ENCODE measurements around the gene GIPC3. TPM values are rescaled to one million over a fixed set of nuclear protein-coding genes. Genes with fewer than 3 reads are reported as not detected.

Gene GIPC3
- total and polyA plus RNA-seq, 3 experiments from 2014 or later: 0.33 to 1.8 (median 0.46) TPM

DNA sequence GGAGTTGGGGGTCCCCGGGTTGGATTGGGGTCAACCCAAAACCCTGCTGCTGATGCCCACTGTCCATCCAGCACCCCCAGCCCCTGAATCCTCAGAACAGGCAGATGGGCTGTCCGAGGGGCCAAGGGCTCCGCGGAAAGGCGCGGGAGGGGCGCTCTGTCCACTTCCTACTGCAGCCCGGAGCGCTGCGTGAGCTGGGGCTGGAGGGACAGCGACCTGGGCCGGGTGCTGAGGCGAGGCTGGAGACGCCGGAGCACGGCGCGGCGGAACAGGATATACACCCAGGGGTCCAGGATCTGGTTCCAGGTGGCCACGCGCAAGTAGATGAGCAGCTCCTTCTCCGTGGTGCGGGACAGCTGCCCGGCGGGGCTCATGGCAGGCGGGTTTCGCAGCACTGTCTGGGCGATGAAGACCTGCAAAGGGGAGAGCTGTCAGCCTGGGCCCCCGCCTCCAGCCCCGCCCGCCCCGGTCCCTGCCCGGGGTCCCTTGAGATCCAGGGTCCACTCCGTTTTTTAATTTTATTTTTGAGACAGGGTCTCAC is 10.3 kb downstream of the GIPC3 start:
- H3K36me3 Mint-ChIP-seq: no peaks in the 10 kb centered on the region
- no peaks in the 10 kb centered on the region for H3K27me3 ChIP-seq (ENCODE audit: insufficient read depth, low read length, poor library complexity, severe bottlenecking)
- no peaks in the 10 kb centered on the region for H3K27me3 Mint-ChIP-seq
- no peak overlapping the region for H3K4me3 Mint-ChIP-seq
- ChIA-PET CTCF (no interaction called here), POLR2A (no interaction called here)
- H3K27ac ChIP-seq (ENCODE audit: low read depth, low read length): no peak overlapping the region
- no peaks in the 10 kb centered on the region for H3K4me1 Mint-ChIP-seq
- no peaks in the 10 kb centered on the region for H3K4me1 ChIP-seq (ENCODE audit: insufficient read depth, low read length)
- no peak for DNase-seq
- H3K27ac Mint-ChIP-seq: no peak overlapping the region
- H3K36me3 ChIP-seq (ENCODE audit: insufficient read depth, low read length): no peaks in the 10 kb centered on the region
- no peaks in the 10 kb centered on the region for H3K9me3 Mint-ChIP-seq
- no peaks in the 10 kb centered on the region for H3K9me3 ChIP-seq (ENCODE audit: low read length)
- no peak overlapping the region for H3K4me3 ChIP-seq (ENCODE audit: low read length)

DNA sequence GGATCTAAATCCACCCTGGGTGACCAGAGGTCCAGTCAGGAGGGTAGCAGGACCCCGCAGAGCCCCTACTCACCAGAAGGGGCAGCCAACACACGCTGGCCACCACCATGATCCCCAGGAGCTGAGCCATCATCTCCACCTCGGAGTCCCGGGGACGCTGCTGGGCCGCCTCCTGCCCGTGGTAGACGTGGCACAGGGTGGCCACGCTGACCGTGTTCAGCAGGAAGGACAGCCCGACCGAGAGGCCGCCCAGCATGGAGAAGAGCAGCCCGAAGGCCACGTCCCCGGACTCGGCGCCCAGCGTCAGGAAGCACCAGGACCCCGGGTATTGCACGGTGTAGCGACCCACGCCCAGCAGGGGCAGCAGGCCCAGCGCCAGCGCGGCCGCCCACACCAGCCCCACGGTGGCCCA is 14.5 kb downstream of the GIPC3 start:
- H3K4me1 Mint-ChIP-seq: peaks cover 0 to 1% (median 0%) of the 10 kb centered on the region in 3 donors
- Histone ChIP-seq H3K4me1 (ENCODE audit: insufficient read depth, low read length) (peaks cover 6% of the 10 kb centered on the region), H3K9me3 (ENCODE audit: low read length) (no peaks in the 10 kb centered on the region), H3K4me3 (ENCODE audit: low read length) (no peak overlapping the region), H3K36me3 (ENCODE audit: insufficient read depth, low read length) (no peaks in the 10 kb centered on the region), H3K27me3 (ENCODE audit: insufficient read depth, low read length, poor library complexity, severe bottlenecking) (no peaks in the 10 kb centered on the region), H3K27ac (ENCODE audit: low read depth, low read length) (no peak overlapping the region)
- CTCF ChIA-PET: no interaction called here
- POLR2A ChIA-PET: no interaction called here
- no peaks in the 10 kb centered on the region for H3K9me3 Mint-ChIP-seq
- no peak overlapping the region for H3K27ac Mint-ChIP-seq
- DNase-seq: peak in 1 of 5 donors; percentile 43
- no peaks in the 10 kb centered on the region for H3K36me3 Mint-ChIP-seq
- H3K27me3 Mint-ChIP-seq: no peaks in the 10 kb centered on the region
- no peak overlapping the region for H3K4me3 Mint-ChIP-seq

DNA sequence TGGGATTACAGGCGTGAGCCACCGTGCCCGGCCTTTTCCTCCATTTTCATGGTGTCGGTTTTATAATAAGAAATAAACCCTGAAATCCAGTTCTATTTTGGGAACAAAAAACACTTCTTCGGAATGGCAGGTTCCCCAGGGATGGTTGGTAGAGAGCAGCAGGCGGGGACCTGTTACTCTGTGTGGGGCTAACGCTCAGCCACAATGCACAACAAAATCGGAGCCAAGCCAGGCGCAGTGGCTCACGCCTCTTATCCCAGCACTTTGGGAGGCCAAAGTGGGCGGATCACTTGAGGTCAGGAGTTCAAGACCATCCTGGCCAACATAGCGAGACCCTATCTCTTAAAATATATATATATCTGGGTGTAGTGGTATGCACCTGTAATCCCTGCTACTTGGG is 15.7 kb downstream of the GIPC3 start:
- Histone ChIP-seq H3K27me3 (ENCODE audit: insufficient read depth, low read length, poor library complexity, severe bottlenecking) (no peaks in the 10 kb centered on the region), H3K9me3 (ENCODE audit: low read length) (no peaks in the 10 kb centered on the region), H3K27ac (ENCODE audit: low read depth, low read length) (no peak overlapping the region), H3K4me1 (ENCODE audit: insufficient read depth, low read length) (peaks cover 18% of the 10 kb centered on the region), H3K36me3 (ENCODE audit: insufficient read depth, low read length) (no peaks in the 10 kb centered on the region), H3K4me3 (ENCODE audit: low read length) (no peak overlapping the region)
- no peak overlapping the region for H3K4me3 Mint-ChIP-seq
- CTCF ChIA-PET: no interaction called here
- H3K9me3 Mint-ChIP-seq: no peaks in the 10 kb centered on the region
- DNase-seq: no peak
- no peaks in the 10 kb centered on the region for H3K27me3 Mint-ChIP-seq
- peaks cover 0 to 1% (median 0%) of the 10 kb centered on the region in 3 donors for H3K4me1 Mint-ChIP-seq
- POLR2A ChIA-PET: no interaction called here
- no peaks in the 10 kb centered on the region for H3K36me3 Mint-ChIP-seq
- H3K27ac Mint-ChIP-seq: peak overlapping the region in 1 of 8 donors; percentile 54

DNA sequence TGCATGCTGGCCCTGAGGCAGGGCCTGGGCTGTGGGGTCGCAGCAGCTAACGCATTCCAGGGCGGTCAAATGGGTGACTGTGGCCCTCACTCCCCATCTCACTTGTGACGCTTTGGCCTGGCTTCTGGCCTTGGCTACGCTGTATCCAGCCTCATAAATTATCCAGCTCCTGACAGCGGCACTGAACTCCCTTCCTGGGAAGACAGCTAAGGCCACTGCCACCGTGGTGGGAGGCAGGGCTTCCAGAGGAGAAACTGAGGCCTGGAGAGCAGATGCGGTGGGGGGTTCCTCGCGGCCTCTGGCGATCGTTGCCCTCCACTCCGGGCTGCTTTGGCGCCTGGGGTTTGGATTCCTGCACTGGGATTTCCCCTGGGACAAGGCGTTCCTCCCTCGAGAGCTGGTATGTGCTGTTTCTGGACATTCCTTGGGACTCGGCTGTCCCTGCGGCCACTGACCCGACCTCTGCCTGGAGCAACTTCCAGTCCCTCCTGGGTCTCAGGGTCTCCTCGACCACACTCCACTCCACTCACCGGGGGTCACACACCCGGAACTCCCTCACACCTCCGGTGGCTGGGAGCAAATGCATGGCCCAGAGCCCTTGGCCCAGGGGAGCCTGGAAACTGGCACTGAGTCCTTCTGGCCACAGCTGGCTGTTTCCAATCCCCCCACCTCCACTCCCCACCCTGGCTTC is 18.0 kb downstream of the GIPC3 start:
- H3K36me3 Mint-ChIP-seq: no peaks in the 10 kb centered on the region
- no peak overlapping the region for H3K27ac Mint-ChIP-seq
- H3K9me3 ChIP-seq (ENCODE audit: low read length): no peaks in the 10 kb centered on the region
- CTCF ChIA-PET: no interaction called here
- no peaks in the 10 kb centered on the region for H3K36me3 ChIP-seq (ENCODE audit: insufficient read depth, low read length)
- no peak overlapping the region for H3K27ac ChIP-seq (ENCODE audit: low read depth, low read length)
- no peaks in the 10 kb centered on the region for H3K9me3 Mint-ChIP-seq
- POLR2A ChIA-PET: no interaction called here
- no peak overlapping the region for H3K4me3 ChIP-seq (ENCODE audit: low read length)
- H3K27me3 ChIP-seq (ENCODE audit: insufficient read depth, low read length, poor library complexity, severe bottlenecking): no peaks in the 10 kb centered on the region
- no peaks in the 10 kb centered on the region for H3K27me3 Mint-ChIP-seq
- DNase-seq: no peak
- peaks cover 27% of the 10 kb centered on the region for H3K4me1 ChIP-seq (ENCODE audit: insufficient read depth, low read length)
- peaks cover 6 to 12% (median 9%) of the 10 kb centered on the region in 3 donors for H3K4me1 Mint-ChIP-seq
- H3K4me3 Mint-ChIP-seq: no peak overlapping the region

DNA sequence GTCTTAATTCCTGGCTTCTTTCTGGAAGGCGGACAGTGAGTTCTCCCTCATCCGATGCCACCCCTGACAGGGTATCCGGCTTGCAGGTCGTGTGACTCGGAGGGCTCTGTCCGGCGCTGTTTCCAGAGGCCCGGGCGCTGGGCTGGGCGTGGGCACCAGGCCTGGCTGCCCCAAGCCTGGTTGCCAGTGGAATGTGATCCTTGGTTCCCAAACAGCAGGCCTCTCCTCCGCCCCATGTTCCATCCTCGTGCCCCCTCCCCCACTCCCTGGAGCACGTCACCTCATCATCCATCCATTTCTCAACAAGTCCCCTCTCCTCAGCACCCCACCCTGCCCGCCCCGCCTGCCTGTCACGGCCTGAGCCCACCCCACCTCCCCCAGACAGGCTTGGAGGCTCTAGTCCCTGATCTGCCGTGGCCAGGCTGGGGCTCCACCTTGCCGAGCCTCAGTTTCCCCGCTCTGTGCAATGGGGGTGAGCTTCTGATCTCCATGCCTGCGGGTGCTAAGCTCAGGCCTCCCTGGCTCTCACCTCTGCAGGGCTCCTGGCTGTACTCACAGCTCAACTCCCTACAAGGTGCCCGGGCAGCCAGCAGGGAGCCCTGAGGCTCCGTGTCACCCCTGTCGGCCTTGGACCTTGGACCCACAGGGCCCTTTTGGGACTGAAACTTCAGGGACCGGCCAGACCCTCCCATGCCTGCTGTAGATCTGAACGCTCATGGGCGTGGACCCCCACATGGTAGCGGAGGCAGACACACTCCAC is 19.1 kb downstream of the GIPC3 start:
- Mint-ChIP-seq H3K27me3 (no peaks in the 10 kb centered on the region), H3K4me1 (peaks cover 8 to 18% (median 13%) of the 10 kb centered on the region in 3 donors), H3K27ac (peak overlapping the region in 2 of 8 donors; percentile 55 to 66), H3K9me3 (no peaks in the 10 kb centered on the region), H3K4me3 (peak overlapping the region in 1 of 7 donors; percentile 44), H3K36me3 (no peaks in the 10 kb centered on the region)
- ChIA-PET CTCF (interaction anchor here (1.2 to 1.5 kb wide), 3 partner anchors 11 to 59 kb away, joined by 3 to 8 read pairs (median 3); partner anchors contain the start of gene GIPC3), POLR2A (interaction anchor here (0.8 to 1.4 kb wide), 2 partner anchors 19 to 48 kb away, joined by 3 to 7 read pairs; partner anchors contain the start of genes GIPC3 and MFSD12)
- H3K36me3 ChIP-seq (ENCODE audit: insufficient read depth, low read length): no peaks in the 10 kb centered on the region
- H3K4me1 ChIP-seq (ENCODE audit: insufficient read depth, low read length): peaks cover 29% of the 10 kb centered on the region
- H3K27ac ChIP-seq (ENCODE audit: low read depth, low read length): no peak overlapping the region
- peak overlapping the region; percentile 21 for H3K4me3 ChIP-seq (ENCODE audit: low read length)
- H3K9me3 ChIP-seq (ENCODE audit: low read length): no peaks in the 10 kb centered on the region
- no peak for DNase-seq
- no peaks in the 10 kb centered on the region for H3K27me3 ChIP-seq (ENCODE audit: insufficient read depth, low read length, poor library complexity, severe bottlenecking)

DNA sequence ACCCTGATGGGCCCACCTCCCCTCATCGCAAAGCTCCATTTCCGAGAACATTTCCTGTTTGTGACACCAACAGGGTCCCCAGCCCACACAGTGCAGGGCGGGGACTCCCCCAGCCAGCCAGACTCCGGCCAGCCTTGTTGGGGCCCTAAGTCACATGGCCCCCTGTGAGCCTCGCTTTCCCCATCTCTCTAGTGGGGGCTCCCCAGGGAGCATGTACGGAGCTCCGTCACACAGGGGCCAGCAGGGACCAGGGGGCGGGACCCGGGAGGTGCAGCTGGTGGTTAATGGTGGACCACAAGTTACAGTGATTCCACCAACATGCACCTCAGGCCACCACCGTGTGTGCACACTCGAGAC is 19.7 kb downstream of the GIPC3 start:
- Mint-ChIP-seq H3K9me3 (no peaks in the 10 kb centered on the region), H3K27me3 (no peaks in the 10 kb centered on the region), H3K4me3 (no peak overlapping the region), H3K27ac (no peak overlapping the region), H3K36me3 (no peaks in the 10 kb centered on the region), H3K4me1 (peaks cover 8 to 18% (median 13%) of the 10 kb centered on the region in 3 donors)
- CTCF ChIA-PET: interaction anchor here (1.2 to 1.5 kb wide), 3 partner anchors 10 to 60 kb away, joined by 3 to 8 read pairs (median 3); partner anchors contain the start of gene GIPC3
- Histone ChIP-seq H3K4me1 (ENCODE audit: insufficient read depth, low read length) (peaks cover 29% of the 10 kb centered on the region), H3K36me3 (ENCODE audit: insufficient read depth, low read length) (no peaks in the 10 kb centered on the region), H3K4me3 (ENCODE audit: low read length) (peak overlapping the region; percentile 21), H3K27ac (ENCODE audit: low read depth, low read length) (no peak overlapping the region), H3K27me3 (ENCODE audit: insufficient read depth, low read length, poor library complexity, severe bottlenecking) (no peaks in the 10 kb centered on the region), H3K9me3 (ENCODE audit: low read length) (no peaks in the 10 kb centered on the region)
- POLR2A ChIA-PET: interaction anchor here (0.8 to 1.4 kb wide), 2 partner anchors 20 to 48 kb away, joined by 3 to 7 read pairs; partner anchors contain the start of genes GIPC3 and MFSD12
- DNase-seq: peak in 2 of 5 donors; percentile 37 to 69

DNA sequence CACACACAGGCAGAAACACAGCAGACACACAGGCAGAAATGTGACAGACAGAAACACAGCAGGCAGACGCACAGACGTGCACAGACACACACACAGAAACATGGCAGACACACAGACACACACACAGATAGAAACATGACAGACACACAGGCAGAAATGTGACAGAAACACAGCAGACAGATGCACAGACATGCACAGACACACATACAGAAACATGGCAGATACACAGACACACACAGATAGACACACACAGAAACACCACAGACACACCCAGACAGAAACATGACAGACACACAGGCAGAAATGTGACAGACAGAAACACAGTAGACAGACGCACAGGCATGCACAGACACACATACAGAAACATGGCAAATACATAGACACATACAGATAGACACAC is 20.1 kb downstream of the GIPC3 start:
- H3K27ac Mint-ChIP-seq: no peak overlapping the region
- H3K9me3 Mint-ChIP-seq: no peaks in the 10 kb centered on the region
- Histone ChIP-seq H3K4me1 (ENCODE audit: insufficient read depth, low read length) (peaks cover 29% of the 10 kb centered on the region), H3K27ac (ENCODE audit: low read depth, low read length) (no peak overlapping the region), H3K4me3 (ENCODE audit: low read length) (peak overlapping the region; percentile 21), H3K36me3 (ENCODE audit: insufficient read depth, low read length) (no peaks in the 10 kb centered on the region), H3K9me3 (ENCODE audit: low read length) (no peaks in the 10 kb centered on the region), H3K27me3 (ENCODE audit: insufficient read depth, low read length, poor library complexity, severe bottlenecking) (no peaks in the 10 kb centered on the region)
- peaks cover 0 to 2% (median 0%) of the 10 kb centered on the region in 3 donors for H3K36me3 Mint-ChIP-seq
- H3K4me1 Mint-ChIP-seq: peaks cover 8 to 18% (median 13%) of the 10 kb centered on the region in 3 donors
- no peak overlapping the region for H3K4me3 Mint-ChIP-seq
- ChIA-PET CTCF (interaction anchor here (1.2 to 1.5 kb wide), 3 partner anchors 10 to 60 kb away, joined by 3 to 8 read pairs (median 3); partner anchors contain the start of gene GIPC3), POLR2A (interaction anchor here (1.4 kb wide), 1 partner anchor 20 kb away, joined by 7 read pairs; the partner anchor contains the start of gene GIPC3)
- DNase-seq: no peak
- no peaks in the 10 kb centered on the region for H3K27me3 Mint-ChIP-seq

DNA sequence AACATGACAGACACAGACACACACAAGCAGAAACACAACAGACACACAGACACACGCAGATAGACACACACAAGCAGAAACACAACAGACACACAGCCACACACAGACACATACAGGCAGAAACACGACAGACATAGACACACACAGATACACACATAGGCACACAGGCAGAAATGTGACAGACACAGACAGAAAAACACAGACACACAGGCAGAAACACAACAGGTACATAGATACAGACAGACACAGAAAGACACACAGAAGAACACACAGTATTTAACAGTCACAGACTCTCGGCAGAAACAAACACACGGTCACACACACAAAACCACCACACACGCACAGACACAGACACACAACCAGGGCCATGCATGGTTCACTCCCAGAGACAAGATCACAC is 20.5 kb downstream of the GIPC3 start:
- Mint-ChIP-seq H3K4me1 (peaks cover 8 to 18% (median 13%) of the 10 kb centered on the region in 3 donors), H3K4me3 (no peak overlapping the region), H3K27ac (no peak overlapping the region), H3K27me3 (no peaks in the 10 kb centered on the region), H3K36me3 (peaks cover 0 to 5% (median 0%) of the 10 kb centered on the region in 3 donors), H3K9me3 (no peaks in the 10 kb centered on the region)
- Histone ChIP-seq H3K4me3 (ENCODE audit: low read length) (peak overlapping the region; percentile 21), H3K4me1 (ENCODE audit: insufficient read depth, low read length) (peaks cover 29% of the 10 kb centered on the region), H3K9me3 (ENCODE audit: low read length) (no peaks in the 10 kb centered on the region), H3K36me3 (ENCODE audit: insufficient read depth, low read length) (no peaks in the 10 kb centered on the region), H3K27me3 (ENCODE audit: insufficient read depth, low read length, poor library complexity, severe bottlenecking) (no peaks in the 10 kb centered on the region), H3K27ac (ENCODE audit: low read depth, low read length) (peak overlapping the region; percentile 59)
- no peak for DNase-seq
- ChIA-PET CTCF (no interaction called here), POLR2A (no interaction called here)
